ENCODE results near the gene CLIC5. TPM values are rescaled to one million over a fixed set of nuclear protein-coding genes. Genes with fewer than 3 reads are reported as not detected.

Gene CLIC5
- total RNA-seq, 1 experiment from 2014 or later = 0.20 TPM

DNA sequence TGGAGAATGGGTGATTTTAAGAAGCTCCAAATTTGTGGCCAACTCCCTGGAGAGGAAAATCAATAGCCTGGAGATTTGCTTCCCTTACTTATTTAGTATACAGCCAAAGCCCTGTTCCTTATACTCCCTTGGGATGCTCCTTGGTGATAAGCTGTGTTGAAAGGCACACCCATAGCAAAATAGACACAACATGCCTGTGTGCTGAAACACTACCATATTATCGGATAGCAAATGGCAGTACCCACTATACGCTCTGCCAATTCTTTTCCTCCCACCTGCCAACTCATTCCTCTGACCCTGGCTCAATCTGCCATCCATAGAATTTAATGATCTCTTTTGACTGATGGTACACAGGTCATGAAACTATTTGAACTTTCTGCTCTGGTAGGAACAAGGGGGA is 98.2 kb downstream of the CLIC5 start:
- Histone ChIP-seq H3K27ac (ENCODE audit: insufficient read length, low read depth, low read length) (no peak overlapping the region), H3K23ac (ENCODE audit: insufficient read length, low read depth, low read length) (no peak overlapping the region), H2BK12ac (ENCODE audit: insufficient read length, low read depth, low read length) (no peak overlapping the region), H3K23me2 (ENCODE audit: insufficient read length, low read depth, low read length, poor library complexity, severe bottlenecking) (no peaks in the 10 kb centered on the region), H4K20me1 (ENCODE audit: control insufficient read depth, insufficient read depth, insufficient read length) (no peaks in the 10 kb centered on the region), H3T11ph (ENCODE audit: low read length) (no peak overlapping the region), H3K4ac (ENCODE audit: low read depth, low read length) (no peak overlapping the region), H2BK120ac (ENCODE audit: low read depth, low read length, poor library complexity, severe bottlenecking) (no peak overlapping the region), H2AFZ (ENCODE audit: low read length) (no peak overlapping the region), H3K79me1 (ENCODE audit: insufficient read depth, low read depth, low read length, poor library complexity, severe bottlenecking) (no peaks in the 10 kb centered on the region), H3K27me3 (ENCODE audit: insufficient read depth, low read length) (no peaks in the 10 kb centered on the region), H3K9me3 (ENCODE audit: control insufficient read depth, low read depth, low read length) (no peaks in the 10 kb centered on the region), H4K91ac (ENCODE audit: insufficient read length, low read depth, low read length) (no peak overlapping the region), H3K56ac (ENCODE audit: insufficient read length, low read depth, low read length) (no peak overlapping the region), H2BK20ac (ENCODE audit: low read depth, low read length, poor library complexity, severe bottlenecking) (no peak overlapping the region), H3K4me1 (ENCODE audit: insufficient read depth, low read length) (peaks cover 6% of the 10 kb centered on the region; the same call in 1 of the 2 replicates), H4K8ac (replicated peaks; ENCODE audit: insufficient read length, low read depth, low read length) (no peak overlapping the region), H3K9ac (ENCODE audit: extremely low read depth, insufficient read length, low read length) (no peak overlapping the region), H3K14ac (ENCODE audit: insufficient read depth, low read length) (no peak overlapping the region), H3K4me2 (ENCODE audit: insufficient read depth, insufficient read length, low read length) (no peak overlapping the region), H2BK5ac (ENCODE audit: insufficient read length, low read length) (no peak overlapping the region), H2BK15ac (ENCODE audit: low read depth, low read length) (no peak overlapping the region), H3K18ac (ENCODE audit: insufficient read length, low read depth, low read length) (no peak overlapping the region), H2AK5ac (ENCODE audit: insufficient read length, low read length) (no peak overlapping the region), H3K79me2 (ENCODE audit: insufficient read depth, low read length) (no peaks in the 10 kb centered on the region), H4K5ac (ENCODE audit: insufficient read length, low read depth, low read length) (no peak overlapping the region)
- peaks cover 18% of the 10 kb centered on the region for H3K27me3 Mint-ChIP-seq (ENCODE audit: low read depth)
- H3K36me3 Mint-ChIP-seq (ENCODE audit: insufficient read depth in 1 of 3, low read depth in 3 of 3) = no peaks in the 10 kb centered on the region
- TF ChIP-seq CTCF (conservative IDR thresholded peaks at IDR 0.05) = no peak
- H3K4me1 Mint-ChIP-seq = peaks cover 14 to 17% of the 10 kb centered on the region in 2 experiments
- no CpG with 5 or more reads among the region's 2 CpGs for WGBS (ENCODE audit: extremely low coverage, insufficient read length, low lambda C conversion rate)
- H3K27ac Mint-ChIP-seq = no peak overlapping the region
- no peak overlapping the region for H3K4me3 Mint-ChIP-seq
- no peaks in the 10 kb centered on the region for H3K9me3 Mint-ChIP-seq
- DNase-seq = no peak

Measured in H9 (cell line).